ENCODE data around the gene GLG1. TPM values are rescaled to one million over a fixed set of nuclear protein-coding genes. Genes with fewer than 3 reads are reported as not detected.

Gene GLG1
- total RNA-seq, 3 donors from 2014 or later: 116 to 197 (median 123) TPM

DNA sequence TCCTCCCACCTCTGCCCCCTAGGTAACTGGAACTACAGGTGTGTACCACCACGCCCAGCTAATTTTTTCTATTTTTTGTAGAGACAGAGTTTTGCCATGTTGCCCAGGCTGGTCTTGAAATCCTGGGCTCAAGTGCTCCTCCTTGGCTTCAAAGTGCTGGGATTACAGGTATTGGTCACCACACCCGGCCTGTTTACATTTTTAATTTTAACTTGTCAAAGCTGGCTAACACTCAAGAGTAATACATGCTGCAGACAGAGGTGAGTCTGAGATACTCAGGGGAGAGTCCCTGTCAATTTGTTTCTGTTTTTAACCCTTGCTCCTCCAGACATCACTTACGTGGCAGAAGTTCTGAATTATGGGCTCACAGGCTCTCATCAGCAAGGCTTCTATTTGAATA is 134.9 kb downstream of the GLG1 start:
- no peak overlapping the region for H3K27ac ChIP-seq
- TF ChIP-seq, protein P1, sequence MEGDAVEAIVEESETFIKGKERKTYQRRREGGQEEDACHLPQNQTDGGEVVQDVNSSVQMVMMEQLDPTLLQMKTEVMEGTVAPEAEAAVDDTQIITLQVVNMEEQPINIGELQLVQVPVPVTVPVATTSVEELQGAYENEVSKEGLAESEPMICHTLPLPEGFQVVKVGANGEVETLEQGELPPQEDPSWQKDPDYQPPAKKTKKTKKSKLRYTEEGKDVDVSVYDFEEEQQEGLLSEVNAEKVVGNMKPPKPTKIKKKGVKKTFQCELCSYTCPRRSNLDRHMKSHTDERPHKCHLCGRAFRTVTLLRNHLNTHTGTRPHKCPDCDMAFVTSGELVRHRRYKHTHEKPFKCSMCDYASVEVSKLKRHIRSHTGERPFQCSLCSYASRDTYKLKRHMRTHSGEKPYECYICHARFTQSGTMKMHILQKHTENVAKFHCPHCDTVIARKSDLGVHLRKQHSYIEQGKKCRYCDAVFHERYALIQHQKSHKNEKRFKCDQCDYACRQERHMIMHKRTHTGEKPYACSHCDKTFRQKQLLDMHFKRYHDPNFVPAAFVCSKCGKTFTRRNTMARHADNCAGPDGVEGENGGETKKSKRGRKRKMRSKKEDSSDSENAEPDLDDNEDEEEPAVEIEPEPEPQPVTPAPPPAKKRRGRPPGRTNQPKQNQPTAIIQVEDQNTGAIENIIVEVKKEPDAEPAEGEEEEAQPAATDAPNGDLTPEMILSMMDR (IDR thresholded peaks at IDR 0.05): no peak
- no peak for TF ChIP-seq POLR2A (IDR thresholded peaks at IDR 0.05)
- no peak overlapping the region for H3K4me3 ChIP-seq
- H3K36me3 ChIP-seq: peaks cover 5% of the 10 kb centered on the region
- no peak for DNase-seq (ENCODE audit: low spot score in 2 of 2)
- no peaks in the 10 kb centered on the region for H3K9me3 ChIP-seq
- H3K27me3 ChIP-seq: no peaks in the 10 kb centered on the region
- intact Hi-C loops (cut with DNase I; ENCODE audit: low total_unique reads): no loop called here
- H3K4me1 ChIP-seq: no peaks in the 10 kb centered on the region

DNA sequence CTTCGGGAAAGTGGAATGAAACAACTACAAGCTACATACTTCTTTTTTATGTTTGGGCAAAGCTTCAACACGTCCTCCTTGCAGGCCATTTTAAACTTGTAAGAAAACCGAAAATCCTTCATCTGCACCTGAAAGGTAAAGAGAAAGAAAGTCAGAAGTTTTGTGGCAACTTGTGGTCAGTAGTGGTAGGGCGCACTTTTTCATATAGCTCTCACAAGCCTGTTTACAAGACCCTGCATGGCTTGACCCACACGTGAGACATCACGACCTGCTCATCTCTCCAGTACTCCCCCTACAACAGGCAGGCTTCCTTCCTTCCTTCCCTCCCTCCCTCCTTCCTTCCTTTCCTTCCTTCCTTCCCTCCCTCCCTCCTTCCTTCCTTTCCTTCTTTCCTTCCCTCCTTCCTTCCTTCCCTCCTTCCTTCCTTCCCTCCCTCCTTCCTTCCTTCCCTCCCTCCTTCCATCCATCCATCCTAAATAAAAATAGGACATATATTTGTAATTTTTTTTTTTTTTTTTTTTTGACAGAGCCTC is 136.9 kb downstream of the GLG1 start:
- Histone ChIP-seq H3K27me3 (no peaks in the 10 kb centered on the region), H3K4me1 (no peaks in the 10 kb centered on the region), H3K27ac (no peak overlapping the region), H3K4me3 (no peak overlapping the region), H3K9me3 (no peaks in the 10 kb centered on the region), H3K36me3 (peaks cover 11% of the 10 kb centered on the region)
- intact Hi-C loops (cut with DNase I; ENCODE audit: low total_unique reads): no loop called here
- TF ChIP-seq POLR2AphosphoS5 (IDR thresholded peaks at IDR 0.05): no peak
- TF ChIP-seq, protein P1 (IDR thresholded peaks at IDR 0.05): no peak
- TF ChIP-seq POLR2A (IDR thresholded peaks at IDR 0.05): no peak
- no peak for DNase-seq (ENCODE audit: low spot score in 2 of 2)

DNA sequence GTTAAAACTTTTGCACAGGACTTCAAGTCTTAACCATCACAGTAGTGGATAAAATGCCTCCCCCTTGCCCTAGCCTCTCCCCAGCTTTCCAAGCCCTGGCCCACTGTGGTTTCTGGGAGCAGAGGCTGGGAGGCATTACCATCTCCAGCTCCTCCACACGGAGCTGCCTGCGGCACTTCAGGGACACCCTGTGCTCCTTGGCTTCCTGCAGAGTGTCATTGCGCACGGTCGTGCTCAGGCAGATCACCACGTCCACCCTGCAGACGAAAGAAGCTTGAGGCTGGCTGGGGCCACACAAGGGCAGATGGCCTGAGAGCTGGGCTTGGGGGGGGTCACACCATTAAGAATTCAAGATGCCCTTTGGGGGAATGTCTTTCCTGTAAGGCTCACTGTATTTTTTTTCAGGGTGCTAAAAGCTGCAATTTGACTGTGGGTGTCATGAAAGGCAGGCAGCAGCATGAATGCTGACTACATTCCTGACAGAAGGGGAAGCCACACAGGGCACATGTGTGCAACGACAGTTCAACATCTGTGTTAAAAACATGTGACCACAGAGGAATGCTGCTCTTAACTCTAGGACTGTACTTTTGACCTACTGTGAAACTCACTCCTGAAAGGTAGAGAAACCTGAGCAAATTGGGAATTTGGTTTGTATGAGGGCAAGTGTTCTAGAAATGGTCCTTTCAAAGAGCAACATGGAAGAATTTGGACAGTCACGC is 137.9 kb downstream of the GLG1 start:
- no peak for DNase-seq (ENCODE audit: low spot score in 2 of 2)
- H3K4me1 ChIP-seq: no peaks in the 10 kb centered on the region
- intact Hi-C loops (cut with DNase I; ENCODE audit: low total_unique reads): no loop called here
- no peaks in the 10 kb centered on the region for H3K27me3 ChIP-seq
- no peak overlapping the region for H3K27ac ChIP-seq
- H3K9me3 ChIP-seq: no peaks in the 10 kb centered on the region
- no peak overlapping the region for H3K4me3 ChIP-seq
- H3K36me3 ChIP-seq: peaks cover 11% of the 10 kb centered on the region
- TF ChIP-seq POLR2A (IDR thresholded peaks at IDR 0.05): no peak
- TF ChIP-seq, protein P1 (IDR thresholded peaks at IDR 0.05): no peak

DNA sequence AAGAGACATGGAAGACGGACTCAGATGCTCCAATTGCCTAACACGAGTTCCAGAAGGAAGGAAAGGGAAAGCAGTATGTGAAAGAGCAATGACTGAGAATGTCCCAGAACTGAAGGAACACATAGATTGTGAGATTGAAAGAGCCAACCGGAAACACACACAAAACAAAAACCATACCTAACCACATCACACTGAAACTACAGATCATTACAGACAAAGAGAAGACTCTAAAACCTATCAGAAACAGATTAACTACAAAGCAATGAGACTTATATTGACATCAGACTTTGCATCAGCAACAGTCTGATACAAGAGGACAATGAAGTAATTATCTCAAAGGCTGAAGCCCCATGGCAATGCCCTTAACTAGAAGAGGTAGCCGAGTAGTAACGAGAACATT is 140.0 kb downstream of the GLG1 start:
- no peaks in the 10 kb centered on the region for H3K9me3 ChIP-seq
- DNase-seq (ENCODE audit: low spot score in 2 of 2): no peak
- intact Hi-C loops (cut with DNase I; ENCODE audit: low total_unique reads): no loop called here
- no peak overlapping the region for H3K4me3 ChIP-seq
- H3K27me3 ChIP-seq: no peaks in the 10 kb centered on the region
- no peaks in the 10 kb centered on the region for H3K4me1 ChIP-seq
- H3K27ac ChIP-seq: no peak overlapping the region
- TF ChIP-seq POLR2A (IDR thresholded peaks at IDR 0.05) (no peak), POLR2AphosphoS5 (IDR thresholded peaks at IDR 0.05) (no peak)
- TF ChIP-seq, protein P1 (IDR thresholded peaks at IDR 0.05): no peak
- peaks cover 20% of the 10 kb centered on the region for H3K36me3 ChIP-seq

DNA sequence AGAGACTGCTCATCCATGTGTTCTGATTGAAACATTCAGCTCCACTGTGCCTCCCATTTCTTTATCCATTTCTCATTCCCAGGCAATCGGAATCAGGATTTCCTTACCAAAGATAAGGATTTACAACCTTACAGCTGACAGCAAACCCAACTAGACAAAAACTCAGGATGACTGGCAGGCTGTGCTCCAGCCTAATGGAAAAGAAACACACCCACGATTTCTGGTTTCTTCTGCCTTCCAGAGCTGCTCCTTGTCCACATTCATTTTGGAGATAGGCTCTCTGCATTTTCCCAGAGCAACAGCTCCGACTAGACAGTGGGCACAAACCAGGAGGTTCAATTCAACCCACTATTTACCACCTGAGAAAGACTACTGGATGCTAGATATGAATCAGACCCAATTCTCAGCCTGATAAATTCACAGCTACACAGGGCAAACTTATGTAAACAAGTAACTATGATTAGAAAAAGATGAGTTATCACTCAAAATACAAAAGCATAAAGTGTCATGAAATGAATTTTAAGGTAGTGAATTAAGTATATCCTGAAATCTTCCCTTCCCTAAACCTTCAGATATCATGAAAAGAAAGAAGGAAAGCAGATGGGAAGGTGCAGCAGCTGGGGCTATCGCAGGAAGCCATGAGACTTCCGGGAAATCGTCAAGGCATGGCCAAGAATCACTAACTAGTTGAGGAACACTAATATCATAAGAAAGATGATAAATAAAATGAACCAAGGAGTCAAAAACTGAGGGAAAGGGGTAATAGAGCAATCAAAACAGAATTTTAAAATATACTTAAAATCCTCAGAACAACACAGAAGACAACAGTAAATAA is 140.8 kb downstream of the GLG1 start:
- intact Hi-C loops (cut with DNase I; ENCODE audit: low total_unique reads): no loop called here
- DNase-seq (ENCODE audit: low spot score in 2 of 2): no peak
- no peak for TF ChIP-seq POLR2AphosphoS5 (IDR thresholded peaks at IDR 0.05)
- TF ChIP-seq, protein P1 (IDR thresholded peaks at IDR 0.05): no peak
- TF ChIP-seq POLR2A (IDR thresholded peaks at IDR 0.05): no peak
- no peaks in the 10 kb centered on the region for H3K4me1 ChIP-seq
- no peaks in the 10 kb centered on the region for H3K9me3 ChIP-seq
- peaks cover 20% of the 10 kb centered on the region for H3K36me3 ChIP-seq
- H3K27me3 ChIP-seq: no peaks in the 10 kb centered on the region
- no peak overlapping the region for H3K27ac ChIP-seq
- no peak overlapping the region for H3K4me3 ChIP-seq

All from breast epithelium (tissue), 4 donors.